GM12801 (cell line): Measurements from ENCODE around the gene RELN.

Experiments used
- CTCF ChIP-seq: IDR thresholded peaks from one replicate; pipeline ENCODE4 v1.5.1; 2011; ENCODE audit warnings: control low read depth; ENCODE audit not compliant: insufficient read length; ENCODE audit errors: extremely low read depth

RELN gene

GRCh38 chr7:103762877-103763276, 226.6 kb downstream of the RELN start:
- TF ChIP-seq CTCF, result no peak

- TF ChIP-seq CTCF, result no peak
Observed at GRCh38 chr7:103762065-103762760, 227.2 kb downstream of the RELN start.

- no peak for TF ChIP-seq CTCF
Observed at GRCh38 chr7:103752995-103753394, 236.5 kb downstream of the RELN start.

- no peak for TF ChIP-seq CTCF
Observed at GRCh38 chr7:103751311-103751880, 238.1 kb downstream of the RELN start.

- TF ChIP-seq CTCF, result no peak
Observed at GRCh38 chr7:103748680-103749079, 240.8 kb downstream of the RELN start.

GRCh38 chr7:103735377-103735776, 254.1 kb downstream of the RELN start:
- TF ChIP-seq CTCF, result no peak

GRCh38 chr7:103731169-103731568, 258.3 kb downstream of the RELN start:
- no peak for TF ChIP-seq CTCF
